RWPE2 (cell line): ENCODE data around the gene LSS.

ENCODE experiments used
- ATAC-seq: fragments of 200-7000 bp; cut with Tn5 transposase; 3 replicates; pipeline ENCODE4 v1.9.1; 2021; ENCODE audit warnings: low read depth
- DNase-seq: peaks from one replicate; pipeline ENCODE4 v3.0.0-alpha.2; 2020; ENCODE audit warnings: low spot score
- H3K27ac ChIP-seq: fragments of 450-650 bp; 2 replicates; pipeline ENCODE4 v1.5.1; 2017; ENCODE audit warnings: mild to moderate bottlenecking; ENCODE audit not compliant: poor library complexity, severe bottlenecking
- H3K27me3 ChIP-seq: fragments of 250-450 bp; sonication (Bioruptor Pico); 2 replicates; pipeline ENCODE4 v1.5.1; 2021; ENCODE audit warnings: mild to moderate bottlenecking, moderate library complexity; ENCODE audit not compliant: insufficient read depth, poor library complexity, severe bottlenecking
- H3K36me3 ChIP-seq: fragments of 250-450 bp; sonication (Bioruptor Pico); 2 replicates; pipeline ENCODE4 v1.5.1; 2020; ENCODE audit warnings: low read depth, mild to moderate bottlenecking, moderate library complexity
- H3K4me1 ChIP-seq: fragments of 250-450 bp; sonication (Bioruptor Pico); 2 replicates; pipeline ENCODE4 v1.5.1; 2021; ENCODE audit warnings: mild to moderate bottlenecking, moderate library complexity; ENCODE audit not compliant: insufficient read depth, poor library complexity, severe bottlenecking
- H3K4me3 ChIP-seq: fragments of 250-450 bp; sonication (Bioruptor Pico); 2 replicates; pipeline ENCODE4 v1.5.1; 2021; ENCODE audit warnings: mild to moderate bottlenecking, moderate library complexity; ENCODE audit not compliant: severe bottlenecking
- H3K9me3 ChIP-seq: fragments of 250-450 bp; sonication (Bioruptor Pico); 2 replicates; pipeline ENCODE4 v1.5.1; 2021; ENCODE audit warnings: mild to moderate bottlenecking, moderate library complexity; ENCODE audit not compliant: severe bottlenecking
- TF ChIP-seq, protein P1 (sequence below): fragments of 450-650 bp; IDR thresholded peaks from one replicate; pipeline ENCODE4 v1.5.1; 2017; ENCODE audit warnings: mild to moderate bottlenecking, moderate library complexity; ENCODE audit not compliant: poor library complexity, severe bottlenecking

The LSS gene

DNA sequence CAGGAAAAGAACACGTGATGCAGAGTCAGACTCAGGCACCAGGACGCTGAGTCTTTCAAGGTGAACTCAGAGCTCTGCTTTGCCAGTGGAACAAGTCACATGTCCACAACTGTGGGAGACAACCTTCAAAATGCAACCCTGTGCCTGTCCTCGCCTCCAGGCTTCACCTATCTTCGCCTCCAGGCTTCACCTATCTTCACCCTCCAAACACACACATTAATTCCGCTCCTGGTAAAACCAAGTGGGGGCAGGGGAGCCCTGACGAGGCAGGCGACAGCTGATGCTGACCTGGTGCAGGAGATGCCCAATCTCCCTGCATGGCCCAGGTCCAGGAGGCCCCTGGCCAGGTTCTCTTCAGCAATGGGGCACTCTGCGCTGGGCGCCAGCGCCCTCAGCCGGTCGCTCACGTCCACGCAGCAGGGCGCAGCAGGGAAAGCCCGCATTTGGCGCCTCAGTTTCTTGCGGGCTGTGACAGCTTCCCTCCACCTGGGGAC lies 28.0 kb upstream of the LSS start:
- DNase-seq (no peak), ATAC-seq (no peak)
- TF ChIP-seq, protein P1, sequence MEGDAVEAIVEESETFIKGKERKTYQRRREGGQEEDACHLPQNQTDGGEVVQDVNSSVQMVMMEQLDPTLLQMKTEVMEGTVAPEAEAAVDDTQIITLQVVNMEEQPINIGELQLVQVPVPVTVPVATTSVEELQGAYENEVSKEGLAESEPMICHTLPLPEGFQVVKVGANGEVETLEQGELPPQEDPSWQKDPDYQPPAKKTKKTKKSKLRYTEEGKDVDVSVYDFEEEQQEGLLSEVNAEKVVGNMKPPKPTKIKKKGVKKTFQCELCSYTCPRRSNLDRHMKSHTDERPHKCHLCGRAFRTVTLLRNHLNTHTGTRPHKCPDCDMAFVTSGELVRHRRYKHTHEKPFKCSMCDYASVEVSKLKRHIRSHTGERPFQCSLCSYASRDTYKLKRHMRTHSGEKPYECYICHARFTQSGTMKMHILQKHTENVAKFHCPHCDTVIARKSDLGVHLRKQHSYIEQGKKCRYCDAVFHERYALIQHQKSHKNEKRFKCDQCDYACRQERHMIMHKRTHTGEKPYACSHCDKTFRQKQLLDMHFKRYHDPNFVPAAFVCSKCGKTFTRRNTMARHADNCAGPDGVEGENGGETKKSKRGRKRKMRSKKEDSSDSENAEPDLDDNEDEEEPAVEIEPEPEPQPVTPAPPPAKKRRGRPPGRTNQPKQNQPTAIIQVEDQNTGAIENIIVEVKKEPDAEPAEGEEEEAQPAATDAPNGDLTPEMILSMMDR: no peak
- Histone ChIP-seq H3K9me3 (no peaks in the 10 kb centered on the region), H3K27me3 (no peaks in the 10 kb centered on the region), H3K4me3 (no peak overlapping the region), H3K27ac (no peak overlapping the region), H3K4me1 (peaks cover 6% of the 10 kb centered on the region), H3K36me3 (peaks cover 90% of the 10 kb centered on the region)

DNA sequence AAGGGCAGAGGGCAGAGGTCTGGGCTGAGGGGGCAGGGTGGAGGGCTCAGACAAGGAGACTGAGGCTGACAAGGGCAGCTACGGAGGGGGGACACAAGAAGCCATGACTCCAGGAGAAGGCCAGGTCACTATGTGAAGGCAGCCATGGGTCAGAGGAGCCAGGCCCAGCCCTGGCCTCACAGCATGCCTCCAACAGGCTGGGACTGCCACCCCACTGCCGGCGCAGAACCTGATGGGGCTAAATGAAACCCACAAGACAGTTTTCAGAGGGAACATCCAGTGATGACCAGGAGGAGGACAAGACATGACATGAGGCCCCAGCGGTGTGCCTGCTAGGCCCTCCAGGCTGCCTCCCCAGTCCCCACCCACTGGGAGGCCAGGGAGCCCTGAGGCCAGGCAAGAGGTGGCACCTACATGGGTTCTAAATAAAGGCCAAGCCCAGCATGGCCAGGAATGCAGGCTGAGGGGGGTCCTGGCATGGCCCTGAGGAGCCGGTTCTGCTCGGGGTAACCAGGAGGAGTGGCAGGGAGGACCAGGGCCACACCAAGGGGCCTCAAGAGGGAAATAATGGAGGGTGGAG lies 27.3 kb upstream of the LSS start:
- no peak overlapping the region for H3K4me3 ChIP-seq
- no peak overlapping the region for H3K27ac ChIP-seq
- H3K36me3 ChIP-seq: peaks cover 92% of the 10 kb centered on the region
- H3K27me3 ChIP-seq: no peaks in the 10 kb centered on the region
- ATAC-seq (no peak), DNase-seq (no peak)
- H3K4me1 ChIP-seq: peaks cover 6% of the 10 kb centered on the region
- H3K9me3 ChIP-seq: no peaks in the 10 kb centered on the region
- TF ChIP-seq, protein P1: no peak

DNA sequence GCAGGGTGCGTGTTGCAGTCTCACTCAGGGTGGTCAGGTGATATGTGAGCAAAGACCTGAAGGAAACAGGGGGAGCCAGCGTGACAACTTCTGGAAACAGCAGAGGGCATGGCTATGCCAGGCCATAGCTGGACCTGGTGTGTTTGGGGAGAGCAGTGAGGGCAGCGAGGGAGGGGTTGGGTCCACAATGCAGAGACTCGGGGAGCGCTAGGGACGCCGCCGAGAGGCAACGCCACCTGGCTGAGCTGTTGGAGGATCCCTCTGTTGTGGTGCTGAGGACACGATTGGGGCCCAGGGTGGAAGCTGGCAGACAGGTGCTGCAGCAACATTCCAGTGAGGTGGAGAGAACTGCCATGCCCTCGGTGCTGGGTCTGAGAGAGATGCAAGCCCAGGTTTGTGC lies 26.6 kb upstream of the LSS start:
- TF ChIP-seq, protein P1: no peak
- H3K27me3 ChIP-seq: no peaks in the 10 kb centered on the region
- peaks cover 92% of the 10 kb centered on the region for H3K36me3 ChIP-seq
- ATAC-seq (peak; percentile 14; the same call in 1 of the 3 replicates), DNase-seq (no peak)
- H3K27ac ChIP-seq: no peak overlapping the region
- H3K4me3 ChIP-seq: no peak overlapping the region
- peaks cover 6% of the 10 kb centered on the region for H3K4me1 ChIP-seq
- H3K9me3 ChIP-seq: no peaks in the 10 kb centered on the region

DNA sequence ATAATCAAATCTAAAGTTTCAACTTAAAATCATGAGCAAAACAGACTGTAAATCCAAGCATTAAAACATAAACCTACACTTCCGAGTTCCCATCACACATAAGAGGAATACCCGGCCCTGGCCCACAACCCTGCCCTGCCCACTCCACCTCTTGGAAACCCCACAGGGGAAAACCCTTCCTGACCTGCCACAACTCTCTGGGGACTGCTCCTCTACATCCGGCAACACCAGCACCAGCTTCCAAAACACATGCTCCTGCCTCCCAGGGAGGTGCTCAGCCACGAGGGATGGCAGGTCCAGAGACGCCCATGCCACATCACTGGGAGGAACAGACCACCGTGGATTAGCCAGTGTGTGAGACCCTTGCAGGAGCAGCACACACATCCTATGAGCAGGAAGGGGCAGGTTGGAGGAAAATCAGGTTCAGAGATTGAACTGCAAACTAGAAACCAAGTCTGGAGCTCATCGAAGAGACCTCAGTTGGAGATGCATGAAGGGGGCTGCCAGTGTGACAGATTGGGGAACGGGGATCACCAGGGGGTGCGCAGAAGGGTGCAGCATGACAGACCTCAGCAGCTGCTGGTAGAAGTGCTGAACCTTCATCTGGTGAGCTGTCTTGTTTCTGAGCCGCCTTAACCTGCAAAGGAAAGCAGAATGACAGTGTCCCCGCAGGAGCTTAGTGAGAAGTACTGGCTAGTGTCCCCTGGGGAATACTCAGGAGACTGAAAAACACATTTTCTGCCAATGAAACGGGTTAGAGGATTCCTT lies 25.8 kb upstream of the LSS start:
- Histone ChIP-seq H3K4me1 (peaks cover 6% of the 10 kb centered on the region), H3K36me3 (peaks cover 92% of the 10 kb centered on the region), H3K27ac (no peak overlapping the region), H3K9me3 (no peaks in the 10 kb centered on the region), H3K4me3 (no peak overlapping the region), H3K27me3 (no peaks in the 10 kb centered on the region)
- no peak for ATAC-seq
- TF ChIP-seq, protein P1: no peak
- DNase-seq: no peak
